Activated CD4-positive, CD25-positive, alpha-beta regulatory T cell treated with anti-CD3 and anti-CD28 coated beads, Interleukin-2, amount 50 U/mL, for 16 hours (primary cell): ENCODE results near the gene SNRK.

Source experiments
- DNase-seq: peaks from one replicate; pipeline ENCODE4 v3.0.0-alpha.2; 2020; ENCODE audit warnings: low read depth, low spot score

The SNRK gene

DNA sequence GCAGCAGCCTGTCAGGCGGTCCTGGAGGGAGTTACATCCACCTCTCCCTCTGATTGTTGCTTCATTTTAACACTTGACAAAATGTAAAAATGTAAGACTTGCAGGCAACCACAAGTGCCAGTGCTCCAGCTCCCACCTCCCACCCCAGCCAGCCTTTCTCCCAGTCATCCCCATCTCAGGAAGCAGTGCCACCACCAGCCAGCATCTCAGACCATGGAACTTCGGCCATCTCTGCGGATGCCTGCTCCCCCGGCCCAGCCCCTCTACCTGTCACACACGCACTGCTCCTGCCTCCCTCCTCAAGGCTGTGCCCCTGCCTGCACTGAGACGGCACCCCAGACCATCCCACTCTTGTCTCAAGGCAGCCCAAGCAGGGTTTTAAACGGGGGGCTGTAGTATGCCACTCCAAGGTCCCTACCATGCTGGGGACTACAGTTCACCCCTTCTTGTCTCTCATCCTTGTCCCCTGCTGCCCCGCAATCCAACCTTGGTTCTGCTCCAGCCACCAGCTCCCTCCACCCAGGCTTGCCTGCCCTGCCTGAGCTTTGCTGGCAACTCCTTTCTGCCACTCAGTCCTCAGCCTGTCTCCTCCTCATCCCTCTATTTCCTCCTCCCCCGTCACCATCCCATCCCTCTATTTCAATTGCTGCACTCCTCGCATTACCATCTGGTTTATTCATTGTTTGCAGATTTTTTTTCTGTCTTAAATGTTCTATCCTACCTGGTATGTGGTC is 85.8 kb downstream of the SNRK start:
- no peak for DNase-seq

DNA sequence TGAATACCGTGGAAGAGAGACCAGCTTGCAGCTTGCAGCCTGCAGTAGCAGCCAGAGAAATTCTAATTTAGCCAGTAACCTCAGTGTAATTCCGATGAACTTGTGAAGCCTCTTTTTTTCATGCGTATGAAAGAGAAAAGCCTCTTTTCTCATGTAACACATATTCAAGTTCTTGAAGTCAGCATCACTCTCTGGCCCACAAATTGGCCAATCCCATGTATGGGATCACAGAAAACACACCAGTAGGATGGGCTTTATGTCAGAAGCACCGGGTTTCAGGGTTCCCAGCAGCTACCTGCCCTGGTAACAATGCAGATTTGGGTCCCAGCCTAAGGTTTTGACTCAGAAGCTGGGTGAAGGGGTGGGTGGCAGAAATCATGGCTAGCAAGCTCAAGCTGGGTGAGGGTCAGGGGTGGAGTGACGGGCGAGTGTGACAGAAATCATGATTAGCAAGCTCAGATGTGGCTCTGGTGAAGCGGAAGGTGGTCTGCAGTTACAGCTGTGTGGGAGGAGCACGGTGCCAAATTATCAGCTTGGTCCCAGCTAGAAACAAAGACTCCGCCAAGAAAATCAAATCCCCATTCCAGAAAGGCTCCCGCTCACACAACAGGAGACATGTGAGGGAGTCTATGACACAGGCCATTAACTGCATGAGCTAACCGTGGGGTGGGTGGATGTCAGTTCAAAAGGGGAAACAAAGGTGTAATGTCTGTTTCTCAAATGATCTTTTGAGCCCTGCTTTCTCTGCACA is 86.6 kb downstream of the SNRK start:
- DNase-seq: no peak

DNA sequence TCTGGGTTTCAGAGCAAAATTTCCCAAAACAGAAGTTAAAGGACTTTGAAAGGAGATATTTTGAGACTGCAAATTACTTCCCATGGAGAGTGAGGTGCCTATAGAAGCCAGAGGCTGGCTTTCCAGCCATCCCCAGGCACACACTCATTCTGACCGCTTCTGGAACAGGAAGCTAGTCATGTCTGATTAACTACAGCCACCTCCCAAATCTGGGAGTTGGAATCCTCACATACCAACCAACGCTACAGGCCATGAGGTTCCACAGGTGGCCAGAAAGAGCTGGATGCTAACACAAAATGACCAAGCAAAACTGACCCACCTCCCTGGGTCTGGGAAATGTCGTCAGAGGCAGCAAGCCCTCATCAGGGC is 87.2 kb downstream of the SNRK start:
- DNase-seq: no peak

DNA sequence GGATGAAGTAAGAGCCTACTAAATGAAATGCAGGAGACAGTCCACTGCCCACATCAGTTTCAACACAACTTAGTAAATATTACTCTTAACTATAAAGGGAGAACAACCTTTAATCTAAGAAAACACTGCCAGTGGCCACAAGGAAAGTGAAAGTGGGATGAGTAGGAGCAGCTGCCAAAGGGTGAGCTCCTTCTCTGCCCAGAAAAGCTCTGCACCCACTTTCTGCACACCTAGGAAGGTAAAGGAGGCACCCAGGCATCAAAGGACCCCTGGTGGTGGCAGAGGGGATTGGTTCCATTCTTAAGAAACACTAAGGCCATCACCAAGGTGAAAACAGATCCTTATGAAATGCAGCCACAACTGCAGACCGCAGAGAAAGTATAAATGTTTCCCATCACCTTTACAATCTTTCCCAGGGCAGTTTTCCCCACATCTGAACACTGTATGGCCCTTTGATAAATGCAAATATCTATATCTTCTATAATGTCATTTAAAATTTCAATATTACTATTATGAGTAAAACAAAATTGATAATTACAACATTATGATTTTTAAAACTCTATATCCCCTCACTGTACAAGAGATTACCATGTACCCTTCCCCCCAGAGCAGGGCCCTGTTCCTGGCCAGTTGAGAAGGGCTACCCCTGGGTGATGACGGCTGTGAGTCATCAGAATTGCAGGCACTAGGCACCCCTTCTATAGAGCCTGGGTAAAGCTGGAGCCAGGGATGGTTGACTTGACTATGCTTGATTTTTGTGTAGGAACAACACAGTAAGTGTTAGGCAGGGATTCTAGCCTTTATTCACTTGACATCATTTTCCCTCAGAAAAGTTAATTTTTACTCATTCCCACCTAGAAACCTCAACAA is 92.0 kb downstream of the SNRK start:
- peak; percentile 31 for DNase-seq

DNA sequence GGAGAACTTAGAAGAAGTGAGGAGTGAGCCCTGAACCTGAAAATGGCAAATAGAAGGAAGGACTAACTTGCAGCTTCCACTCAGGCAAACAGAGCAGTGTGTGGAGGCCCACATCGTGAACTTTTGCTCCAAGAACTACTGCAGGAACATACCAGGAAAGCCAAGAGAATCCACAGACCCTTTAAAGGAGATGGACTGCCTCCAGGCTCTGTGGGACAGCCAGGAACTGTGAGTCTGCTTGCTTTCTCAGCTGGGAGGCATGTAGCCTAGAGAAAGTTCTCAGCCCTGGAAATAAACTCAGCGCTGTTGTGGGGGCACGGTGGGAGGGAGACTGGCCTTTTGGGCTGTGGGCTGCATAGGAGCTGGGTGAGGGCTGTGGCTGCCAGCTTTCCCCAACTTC is 93.0 kb downstream of the SNRK start:
- no peak for DNase-seq

DNA sequence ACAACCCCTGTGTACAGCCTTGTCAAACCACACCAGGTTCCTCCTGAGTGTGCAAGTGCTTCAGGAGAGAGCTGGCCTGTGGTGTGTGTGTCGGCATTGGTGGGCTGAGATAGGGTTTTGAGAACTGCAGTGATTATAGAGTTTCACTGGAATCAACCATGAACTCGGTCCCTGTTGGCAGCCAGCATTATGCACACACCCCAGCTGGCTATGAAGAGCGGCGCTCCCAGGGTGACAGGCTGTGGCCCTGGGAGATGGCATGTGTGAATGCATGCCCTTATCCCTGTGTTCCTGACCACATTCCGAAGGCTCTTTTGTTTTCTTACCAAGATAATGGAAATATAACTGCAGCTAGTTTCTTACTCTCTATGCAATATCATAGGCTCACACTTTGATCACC is 101.8 kb downstream of the SNRK start:
- no peak for DNase-seq

DNA sequence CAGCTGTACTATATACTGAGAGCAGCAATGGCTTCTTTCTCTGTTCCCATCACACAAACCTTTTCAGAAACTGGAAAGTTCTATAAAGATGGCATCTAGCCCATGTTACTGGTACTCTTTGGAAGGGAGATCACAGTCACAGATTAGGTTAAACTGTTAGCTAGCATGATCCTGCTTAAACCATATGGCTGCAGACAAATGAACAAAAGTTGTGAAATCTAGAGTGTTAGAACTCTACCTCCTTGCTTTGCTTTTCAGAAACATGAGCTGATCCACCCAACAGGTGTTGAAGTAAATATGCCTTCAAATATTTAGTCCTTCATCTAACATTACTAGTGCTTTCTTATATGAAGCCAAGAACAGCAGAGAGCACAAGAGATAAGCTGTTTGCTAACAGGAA is 102.6 kb downstream of the SNRK start:
- DNase-seq: no peak

DNA sequence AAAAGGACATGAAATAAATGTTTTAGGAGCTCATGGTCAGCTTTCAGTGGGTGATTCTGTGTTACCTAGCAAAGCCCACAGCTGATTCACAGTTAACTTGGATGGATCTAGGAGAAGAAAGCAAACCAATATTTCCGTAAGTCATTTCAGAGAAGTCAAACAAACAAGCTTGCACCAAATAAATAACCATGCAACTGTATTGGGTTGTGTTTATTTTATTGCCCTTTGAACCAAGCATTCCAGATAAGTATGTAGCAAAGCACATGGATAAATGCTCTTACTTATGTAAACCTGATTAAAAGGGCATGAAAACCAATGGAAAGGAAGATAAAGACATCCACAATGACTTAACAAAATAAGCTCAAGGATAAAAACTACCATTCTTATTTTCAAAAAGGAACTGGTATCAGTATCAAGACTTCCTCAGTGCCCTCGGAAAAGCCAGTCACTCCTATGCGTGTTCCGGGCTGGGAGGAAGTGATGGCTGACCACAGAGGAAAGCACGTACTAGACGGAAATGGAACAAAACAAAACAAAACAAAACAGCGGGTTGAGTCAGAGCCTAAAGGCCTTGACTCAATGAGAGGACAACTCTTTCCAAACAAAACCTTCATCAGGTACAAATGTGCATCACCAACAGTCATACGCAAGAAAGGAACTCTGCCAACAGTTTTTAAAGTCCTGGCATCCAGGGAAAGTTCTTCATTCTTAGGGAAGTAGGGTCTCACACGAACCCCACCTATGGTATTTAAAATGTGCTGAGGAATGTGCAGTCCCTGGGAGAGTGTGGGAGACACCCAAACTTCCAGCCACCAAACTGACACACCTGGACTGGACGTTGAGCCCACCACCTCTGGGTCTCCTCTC is 103.3 kb downstream of the SNRK start:
- peak; percentile 40 for DNase-seq

DNA sequence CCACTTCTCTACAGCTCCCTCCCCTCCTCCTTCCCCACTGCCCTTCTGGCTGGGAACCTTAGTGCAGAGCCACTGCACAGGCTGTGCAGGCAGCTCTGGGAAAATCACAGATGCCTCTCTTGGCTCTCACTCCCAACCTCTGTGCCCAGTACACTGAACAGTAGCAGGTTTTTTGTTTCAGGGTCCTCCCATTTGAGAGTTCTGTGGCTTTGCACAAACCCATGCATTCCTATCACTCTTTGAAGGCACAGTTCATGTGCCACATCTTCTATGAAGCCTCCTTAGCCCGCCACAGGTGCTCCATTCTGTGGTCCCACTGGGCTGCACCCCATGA is 103.9 kb downstream of the SNRK start:
- no peak for DNase-seq

DNA sequence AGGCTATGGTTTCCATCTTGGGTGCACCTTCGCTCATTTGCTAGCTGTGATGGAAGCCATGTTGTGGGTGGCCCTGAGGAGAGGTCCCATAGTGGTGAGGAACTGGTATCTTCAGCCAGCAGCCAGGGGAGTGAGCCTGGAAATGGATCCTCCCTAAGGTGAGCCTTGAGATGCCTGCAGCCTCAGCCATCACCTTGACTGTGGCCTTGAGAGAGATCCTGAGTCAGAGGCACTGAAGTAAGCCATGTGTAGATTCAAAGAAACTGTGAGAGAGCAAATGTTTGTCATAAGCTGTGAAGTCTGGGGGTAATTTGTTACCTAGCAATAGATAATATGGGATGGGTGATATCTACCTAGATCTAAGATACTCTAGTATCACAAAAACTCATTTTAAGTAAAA is 105.3 kb downstream of the SNRK start:
- DNase-seq: no peak

DNA sequence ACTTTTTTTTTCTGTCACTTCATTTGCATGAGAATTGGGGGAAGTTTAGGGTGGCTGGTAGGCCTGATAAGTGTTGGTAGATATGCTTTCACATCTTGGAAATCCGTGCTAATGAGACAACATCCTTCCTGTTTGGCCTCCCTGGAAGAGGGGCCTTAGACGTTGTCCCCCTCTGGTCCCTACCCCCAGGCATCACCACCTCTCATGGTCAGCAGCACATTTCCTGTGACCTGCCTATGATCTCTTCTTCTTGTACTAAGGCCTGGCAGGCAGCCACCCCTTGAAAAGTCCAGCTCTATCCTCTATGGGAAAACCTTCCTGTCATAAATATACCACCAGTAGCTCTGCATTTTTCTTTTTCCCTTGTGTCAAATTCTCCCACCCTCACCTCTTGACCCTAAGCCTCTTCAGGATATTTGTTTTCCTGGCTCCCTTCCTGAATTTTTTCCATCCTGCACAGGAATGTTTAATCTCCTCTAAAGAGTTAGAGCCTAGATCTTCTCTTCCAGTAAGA is 107.8 kb downstream of the SNRK start:
- no peak for DNase-seq

DNA sequence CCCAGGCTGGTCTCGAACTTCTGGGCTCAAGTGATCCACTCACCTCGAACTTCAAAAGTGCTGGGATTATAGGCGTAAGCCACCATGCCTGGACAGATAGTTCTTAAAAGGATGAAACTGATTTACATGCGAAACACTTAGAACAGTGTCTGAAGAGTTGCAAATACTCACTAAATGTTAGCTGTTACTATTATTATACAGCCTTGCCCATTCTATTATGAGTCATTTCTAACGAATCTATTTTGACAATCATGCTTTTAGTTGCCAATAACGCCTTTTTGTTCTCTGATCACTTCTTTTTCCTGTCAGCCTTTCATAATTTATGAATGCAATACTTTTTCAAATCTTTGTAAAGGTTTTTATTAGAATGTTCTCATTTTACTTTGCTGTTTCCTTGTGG is 112.7 kb downstream of the SNRK start:
- DNase-seq: no peak

DNA sequence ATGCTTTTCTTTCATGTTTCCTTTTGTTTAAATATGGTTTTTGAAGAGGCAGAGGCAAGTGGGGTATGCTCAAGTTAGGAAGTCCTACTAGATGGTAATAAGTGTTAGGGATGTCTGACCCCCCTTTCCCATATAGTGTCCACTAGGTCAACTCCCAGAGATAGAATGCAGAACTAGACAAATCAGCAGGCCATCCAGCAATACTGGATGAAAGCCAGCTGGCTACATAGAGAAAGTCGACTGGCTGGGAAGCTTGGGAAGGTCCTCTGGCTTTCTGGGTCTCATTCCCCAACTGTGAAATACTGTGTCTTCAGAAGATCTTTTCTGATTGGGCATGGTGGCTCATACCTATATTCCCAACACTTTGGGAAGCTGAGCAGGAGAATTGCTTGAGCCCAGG is 113.8 kb downstream of the SNRK start:
- no peak for DNase-seq
